ENCODE results near the gene SUOX.

The SUOX gene

DNA sequence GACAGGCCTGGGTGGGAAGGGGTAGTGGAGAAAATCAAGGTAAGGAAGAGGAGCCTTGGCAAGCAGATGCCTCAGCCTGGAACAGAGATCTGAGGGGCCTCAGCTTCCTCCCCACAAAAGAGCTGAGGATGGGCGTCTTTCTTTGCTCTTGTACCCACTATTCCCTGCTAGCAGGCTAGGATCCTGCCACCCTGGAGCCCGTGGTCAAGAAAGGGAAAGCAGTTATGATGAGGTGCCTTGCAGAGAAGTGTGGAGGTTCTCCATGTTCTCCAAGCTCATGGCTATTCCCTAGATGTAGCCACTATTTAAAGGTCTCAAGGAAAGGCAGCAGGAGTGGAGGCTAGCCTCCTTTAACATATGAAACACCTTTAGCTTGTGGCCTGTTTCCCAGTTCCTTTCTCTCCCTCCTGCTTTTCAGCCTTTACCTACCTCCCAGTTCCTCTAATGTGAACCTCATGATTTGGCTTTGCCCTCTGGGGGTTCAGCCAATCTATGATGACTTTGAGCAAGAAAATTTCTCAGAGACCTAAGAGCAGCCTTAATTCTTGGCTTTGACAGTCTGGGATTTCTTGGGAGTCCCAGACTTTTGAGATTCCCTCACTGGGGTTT, 24.9 kb downstream of the SUOX start:
- H3K4me3 ChIP-seq (ENCODE audit: low read length), result peak overlapping the region; percentile 42
- DNase-seq (ENCODE audit: low read depth), result no peak
- TF ChIP-seq, protein P1, sequence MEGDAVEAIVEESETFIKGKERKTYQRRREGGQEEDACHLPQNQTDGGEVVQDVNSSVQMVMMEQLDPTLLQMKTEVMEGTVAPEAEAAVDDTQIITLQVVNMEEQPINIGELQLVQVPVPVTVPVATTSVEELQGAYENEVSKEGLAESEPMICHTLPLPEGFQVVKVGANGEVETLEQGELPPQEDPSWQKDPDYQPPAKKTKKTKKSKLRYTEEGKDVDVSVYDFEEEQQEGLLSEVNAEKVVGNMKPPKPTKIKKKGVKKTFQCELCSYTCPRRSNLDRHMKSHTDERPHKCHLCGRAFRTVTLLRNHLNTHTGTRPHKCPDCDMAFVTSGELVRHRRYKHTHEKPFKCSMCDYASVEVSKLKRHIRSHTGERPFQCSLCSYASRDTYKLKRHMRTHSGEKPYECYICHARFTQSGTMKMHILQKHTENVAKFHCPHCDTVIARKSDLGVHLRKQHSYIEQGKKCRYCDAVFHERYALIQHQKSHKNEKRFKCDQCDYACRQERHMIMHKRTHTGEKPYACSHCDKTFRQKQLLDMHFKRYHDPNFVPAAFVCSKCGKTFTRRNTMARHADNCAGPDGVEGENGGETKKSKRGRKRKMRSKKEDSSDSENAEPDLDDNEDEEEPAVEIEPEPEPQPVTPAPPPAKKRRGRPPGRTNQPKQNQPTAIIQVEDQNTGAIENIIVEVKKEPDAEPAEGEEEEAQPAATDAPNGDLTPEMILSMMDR (conservative IDR thresholded peaks at IDR 0.05; ENCODE audit: low read depth, low read length), result peak; percentile 24

DNA sequence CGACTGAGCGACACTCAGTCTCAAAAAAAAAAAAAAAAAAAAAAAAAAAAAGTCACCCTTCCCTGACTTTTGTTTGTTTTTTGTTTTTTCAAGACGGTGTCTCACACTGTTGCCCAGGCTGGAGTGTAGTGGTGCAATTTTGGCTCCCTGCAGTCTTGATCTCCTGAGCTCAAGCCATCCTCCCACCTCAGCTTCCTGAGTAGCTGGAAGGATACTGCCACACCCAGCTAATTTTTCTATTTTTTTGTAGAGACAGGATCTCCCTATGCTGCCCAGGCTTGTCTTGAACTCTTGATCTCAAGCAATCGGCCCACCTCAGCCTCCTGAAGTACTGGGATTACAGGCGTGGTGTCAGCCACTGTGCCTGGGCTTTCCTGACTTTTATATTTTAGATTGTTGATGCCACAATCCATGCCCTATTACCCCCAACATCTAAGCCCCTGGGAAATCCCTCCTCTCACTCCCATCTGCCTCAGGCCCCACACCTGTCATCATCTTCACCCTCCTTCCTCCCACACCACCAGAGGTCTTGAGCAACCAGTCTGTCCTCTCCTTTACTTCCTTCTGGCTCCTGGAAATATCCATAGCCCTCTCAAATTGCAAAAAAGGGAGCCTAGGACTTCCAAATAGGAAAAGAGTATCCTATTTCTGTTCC, 31.6 kb downstream of the SUOX start:
- H3K4me3 ChIP-seq (ENCODE audit: low read length), result no peak overlapping the region
- TF ChIP-seq, protein P1 (conservative IDR thresholded peaks at IDR 0.05; ENCODE audit: low read depth, low read length), result no peak
- no peak for DNase-seq (ENCODE audit: low read depth)

DNA sequence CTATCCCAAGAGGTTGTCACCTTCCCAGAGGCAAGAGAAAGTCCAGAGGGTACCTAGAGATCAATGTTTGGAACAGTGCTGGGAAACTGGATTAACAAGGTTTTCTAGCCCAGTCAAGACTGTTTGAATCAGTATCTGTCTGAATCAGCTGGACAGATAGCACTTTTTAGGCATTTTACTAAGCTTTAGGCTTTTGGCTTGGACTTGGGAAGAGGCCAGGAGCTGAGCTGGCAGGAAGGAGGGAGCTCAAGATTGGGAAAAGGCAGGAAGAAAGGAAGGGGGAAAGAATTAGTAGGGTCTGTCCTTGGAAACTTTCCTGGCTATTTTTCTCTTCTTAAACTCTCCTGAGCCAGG, 32.1 kb downstream of the SUOX start:
- TF ChIP-seq, protein P1 (conservative IDR thresholded peaks at IDR 0.05; ENCODE audit: low read depth, low read length), result no peak
- no peak overlapping the region for H3K4me3 ChIP-seq (ENCODE audit: low read length)
- no peak for DNase-seq (ENCODE audit: low read depth)

DNA sequence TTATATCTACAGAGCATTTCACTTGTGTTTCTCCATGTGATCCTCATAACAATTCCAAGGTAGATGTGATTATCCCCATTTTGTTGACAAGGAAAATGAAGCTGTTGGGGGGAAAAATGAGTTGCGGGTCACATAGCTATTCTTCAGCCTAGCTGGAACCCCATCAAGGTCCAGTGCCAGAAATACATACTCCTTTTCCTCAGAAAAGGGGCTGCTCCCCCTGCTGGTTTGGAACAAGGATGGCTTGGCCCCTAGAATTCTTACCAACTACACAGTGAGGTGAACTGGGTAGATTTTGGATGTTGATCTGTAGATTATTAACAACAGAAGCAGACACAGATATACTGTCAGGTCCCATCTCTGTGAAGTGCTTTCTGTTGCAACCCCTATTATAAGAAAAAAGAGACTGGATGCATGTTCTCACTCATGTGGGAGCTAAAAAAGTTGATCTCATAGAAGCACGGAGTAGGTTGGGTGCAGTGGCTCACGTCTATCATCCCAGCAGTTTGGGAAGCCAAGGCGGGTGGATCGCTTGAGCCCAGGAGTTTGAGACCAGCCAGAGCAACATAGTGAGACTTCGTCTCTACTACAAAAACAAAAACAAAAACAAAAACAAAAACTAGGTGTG, 32.7 kb downstream of the SUOX start:
- H3K4me3 ChIP-seq (ENCODE audit: low read length), result no peak overlapping the region
- DNase-seq (ENCODE audit: low read depth), result no peak
- TF ChIP-seq, protein P1 (conservative IDR thresholded peaks at IDR 0.05; ENCODE audit: low read depth, low read length), result peak; percentile 87

- no peak for DNase-seq (ENCODE audit: low read depth)
- TF ChIP-seq, protein P1 (conservative IDR thresholded peaks at IDR 0.05; ENCODE audit: low read depth, low read length), result no peak
Measured at GRCh38 chr12:56031987-56032386, 34.9 kb downstream of the SUOX start.

DNA sequence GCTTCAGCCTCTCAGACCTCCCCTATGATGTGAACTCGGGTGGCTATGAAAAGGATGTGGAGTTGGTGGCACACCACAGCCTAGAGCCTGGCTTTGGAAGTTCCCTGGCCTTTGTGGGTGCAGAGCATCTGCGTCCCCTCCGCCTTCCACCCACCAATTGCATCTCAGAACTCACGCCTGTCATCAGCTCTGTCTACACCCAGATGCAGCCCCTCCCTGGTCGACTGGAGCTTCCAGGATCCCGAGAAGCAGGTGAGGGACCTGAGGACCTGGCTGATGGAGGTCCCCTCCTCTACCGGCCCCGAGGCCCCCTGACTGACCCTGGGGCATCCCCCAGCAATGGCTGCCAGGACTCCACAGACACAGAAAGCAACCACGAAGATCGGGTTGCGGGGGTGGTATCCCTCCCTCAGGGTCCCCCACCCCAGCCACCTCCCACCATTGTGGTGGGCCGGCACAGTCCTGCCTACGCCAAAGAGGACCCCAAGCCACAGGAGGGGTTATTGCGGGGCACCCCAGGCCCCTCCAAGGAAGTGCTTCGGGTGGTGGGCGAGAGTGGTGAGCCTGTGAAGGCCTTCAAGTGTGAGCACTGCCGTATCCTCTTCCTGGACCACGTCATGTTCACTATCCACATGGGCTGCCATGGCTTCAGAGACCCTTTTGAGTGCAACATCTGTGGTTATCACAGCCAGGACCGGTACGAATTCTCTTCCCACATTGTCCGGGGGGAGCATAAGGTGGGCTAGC, 37.7 kb downstream of the SUOX start:
- no peak for DNase-seq (ENCODE audit: low read depth)
- H3K4me3 ChIP-seq (ENCODE audit: low read length), result no peak overlapping the region
- TF ChIP-seq, protein P1 (conservative IDR thresholded peaks at IDR 0.05; ENCODE audit: low read depth, low read length), result no peak

More at GRCh38 chr12:56031987-56032386, 34.9 kb downstream of the SUOX start:
- no peak overlapping the region for H3K4me3 ChIP-seq (ENCODE audit: low read length)
